ENCODE measurements around the gene NTNG1.

The NTNG1 gene

DNA sequence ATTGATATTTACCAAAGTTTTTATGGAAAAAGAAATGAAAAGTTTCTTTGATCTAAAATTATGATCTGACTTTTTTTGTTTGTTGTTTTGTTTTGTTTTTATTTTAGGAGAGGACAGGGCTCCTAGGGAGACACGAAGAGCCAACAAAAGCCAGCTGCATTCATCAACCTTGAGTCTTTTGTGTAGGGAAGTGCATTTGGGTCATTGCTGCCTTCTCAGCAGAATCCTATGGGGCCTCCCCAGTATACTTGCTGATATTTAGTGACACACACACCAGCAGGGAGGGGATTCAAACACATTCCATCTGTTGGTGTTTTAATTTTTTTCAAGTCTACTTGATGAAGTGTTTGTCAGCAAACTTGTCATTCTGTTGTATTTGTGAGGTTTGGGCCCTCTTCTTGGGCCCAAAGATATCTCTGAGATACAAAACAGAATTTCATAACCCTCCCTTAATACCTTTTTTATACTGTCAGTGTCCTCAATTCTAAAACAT lies 203.5 kb downstream of the NTNG1 start:
- no peak for DNase-seq

DNA sequence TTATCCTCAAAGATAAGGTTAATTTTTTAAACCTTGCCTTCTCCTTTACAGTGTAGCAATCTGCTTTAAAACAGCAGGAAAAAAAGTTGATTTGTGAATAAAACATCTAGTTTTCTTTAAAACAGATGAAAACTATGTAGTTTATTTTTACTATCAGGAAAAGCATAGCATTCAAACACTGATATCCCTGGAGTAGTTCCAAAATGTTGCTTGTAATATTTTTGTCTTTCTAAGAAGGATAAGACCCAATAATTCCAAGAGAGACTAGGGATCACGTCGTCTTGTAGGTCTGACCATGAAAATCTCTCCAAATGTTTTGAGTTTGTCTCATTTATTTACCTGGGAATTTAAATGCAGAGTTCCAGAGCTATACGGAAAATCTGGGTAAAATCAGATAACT lies 204.0 kb downstream of the NTNG1 start:
- no peak for DNase-seq

DNA sequence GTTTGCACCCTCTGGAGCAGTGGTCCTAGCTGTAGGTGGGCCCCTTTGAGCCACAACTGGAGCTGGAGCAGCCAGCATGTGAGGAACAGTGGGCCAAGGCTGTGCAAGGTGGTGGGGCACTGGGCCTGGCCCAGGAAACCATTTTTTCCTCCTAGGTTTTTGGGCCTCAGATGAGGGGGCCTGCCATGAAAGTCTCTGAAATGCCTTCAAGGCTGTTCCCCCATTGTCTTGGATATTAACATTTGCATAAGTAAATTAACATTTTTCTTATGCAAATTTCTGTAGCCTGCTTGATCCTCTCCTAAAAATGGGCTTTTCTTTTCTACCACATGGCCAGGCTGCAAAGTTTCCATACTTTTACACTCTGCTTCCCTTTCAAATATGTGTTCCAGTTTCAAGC lies 212.0 kb downstream of the NTNG1 start:
- no peak for DNase-seq

DNA sequence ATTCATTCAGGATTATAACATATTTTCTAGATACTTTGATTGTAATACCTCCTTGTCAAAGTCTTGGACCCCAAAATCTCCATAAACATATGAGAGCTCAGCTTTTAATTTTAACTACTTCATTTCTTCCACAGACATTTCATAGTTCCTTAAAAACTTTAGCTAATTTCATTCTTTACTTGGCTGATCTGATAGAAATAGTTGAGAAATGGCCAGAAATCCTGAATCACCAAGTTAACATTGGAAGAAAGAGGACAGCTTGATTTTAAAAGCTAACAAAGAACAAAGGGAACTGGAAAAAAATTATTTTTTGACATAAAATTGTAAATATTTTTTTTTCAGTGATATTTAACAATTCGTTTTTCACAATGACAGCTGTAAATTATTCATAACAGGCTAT lies 216.5 kb downstream of the NTNG1 start:
- no peak for DNase-seq

DNA sequence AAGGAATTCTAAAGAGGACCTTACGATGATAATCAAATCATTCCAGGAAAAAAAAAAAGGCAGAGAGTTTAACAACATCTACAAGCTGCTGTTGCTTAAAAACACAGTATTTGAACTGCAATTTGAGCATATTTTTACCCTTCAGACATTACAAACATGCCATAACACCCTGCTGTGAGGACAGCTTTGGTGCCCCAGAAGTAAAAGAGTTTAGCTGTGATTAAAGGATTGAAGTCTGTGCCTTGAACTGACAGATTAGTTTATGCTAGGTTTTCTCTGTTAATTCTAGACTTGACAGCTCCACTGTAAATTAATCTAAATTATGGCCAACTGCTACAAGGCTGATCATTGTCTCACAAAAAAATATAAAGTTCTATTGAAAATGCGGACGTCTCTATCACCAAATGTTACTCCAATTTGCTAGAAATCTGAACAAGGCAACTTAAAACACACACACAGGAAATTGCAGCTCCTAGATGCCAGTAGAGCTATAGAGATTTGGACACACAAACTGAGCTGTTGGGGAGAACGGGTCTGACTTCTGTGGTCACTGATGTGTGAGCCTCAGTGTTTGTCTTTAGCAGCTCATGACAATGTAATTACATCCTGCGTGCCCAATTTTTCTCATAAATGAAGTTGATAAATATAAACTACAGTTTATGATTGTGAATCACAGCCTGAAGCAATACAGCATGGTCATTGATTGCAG lies 217.9 kb downstream of the NTNG1 start:
- DNase-seq: no peak

DNA sequence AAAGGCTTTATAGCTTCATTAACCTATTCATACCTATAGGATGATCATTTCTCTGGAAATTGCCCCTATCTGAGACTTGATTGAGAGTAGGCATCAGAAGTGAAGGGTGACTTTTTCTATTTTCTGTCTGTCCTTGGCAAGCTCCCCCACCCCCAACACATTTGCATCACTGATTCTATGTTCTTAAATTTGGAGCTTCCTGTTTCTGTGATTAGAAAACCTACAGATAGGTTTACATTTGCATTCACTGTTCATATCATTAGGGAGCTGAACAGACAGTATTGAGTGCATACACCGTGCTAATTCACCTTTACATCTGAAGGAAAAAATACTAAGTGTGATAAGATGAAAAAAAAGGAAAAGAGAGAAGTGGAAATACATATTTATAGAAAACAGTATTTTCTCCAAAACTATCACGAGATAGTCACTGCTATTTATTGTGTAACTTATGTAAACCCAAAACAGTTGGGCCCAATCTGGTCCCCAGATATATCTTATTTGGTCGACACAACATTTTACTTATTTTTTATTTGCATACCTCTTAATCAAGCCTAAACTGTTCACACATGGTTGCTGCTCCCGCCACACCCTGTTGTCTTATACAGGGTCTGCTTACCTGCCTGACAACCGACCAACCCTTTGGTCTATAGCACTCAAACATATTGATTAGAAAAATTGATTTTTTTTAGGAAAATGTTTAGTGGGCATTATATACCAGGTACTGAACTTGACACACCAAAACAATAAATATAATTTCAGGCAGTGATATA lies 218.8 kb downstream of the NTNG1 start:
- DNase-seq: no peak

DNA sequence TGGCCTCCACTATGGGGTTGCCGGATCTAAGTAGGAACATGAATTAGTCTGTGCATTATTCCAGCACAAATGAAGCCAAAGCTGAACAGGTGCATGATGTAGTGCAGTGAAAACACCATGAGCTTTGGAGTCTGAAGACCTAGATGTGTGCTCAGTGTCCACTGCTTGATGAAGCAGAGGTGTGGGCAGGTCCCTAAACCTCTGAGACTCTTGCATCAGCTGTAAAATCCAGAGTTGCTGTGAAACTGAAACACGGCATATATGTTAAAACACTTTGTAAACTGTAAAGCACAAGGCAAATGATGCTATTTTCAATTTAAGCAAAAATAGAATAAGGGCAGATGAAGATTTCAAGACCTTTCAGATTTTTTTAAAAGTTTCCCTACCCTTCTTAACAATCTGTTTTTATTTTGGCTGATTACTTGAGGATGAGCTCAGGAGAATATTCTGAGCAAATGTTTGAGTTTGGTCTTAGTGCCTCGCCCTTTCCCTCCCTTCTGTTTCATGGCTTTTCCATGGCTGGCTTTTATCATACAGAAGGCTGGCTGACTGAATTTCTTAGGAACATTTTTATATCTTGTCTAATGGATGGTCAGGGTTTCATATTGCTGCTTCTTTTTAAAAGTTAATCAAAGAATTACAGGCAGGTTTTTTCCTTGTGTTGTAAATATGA lies 221.8 kb downstream of the NTNG1 start:
- DNase-seq: no peak

DNA sequence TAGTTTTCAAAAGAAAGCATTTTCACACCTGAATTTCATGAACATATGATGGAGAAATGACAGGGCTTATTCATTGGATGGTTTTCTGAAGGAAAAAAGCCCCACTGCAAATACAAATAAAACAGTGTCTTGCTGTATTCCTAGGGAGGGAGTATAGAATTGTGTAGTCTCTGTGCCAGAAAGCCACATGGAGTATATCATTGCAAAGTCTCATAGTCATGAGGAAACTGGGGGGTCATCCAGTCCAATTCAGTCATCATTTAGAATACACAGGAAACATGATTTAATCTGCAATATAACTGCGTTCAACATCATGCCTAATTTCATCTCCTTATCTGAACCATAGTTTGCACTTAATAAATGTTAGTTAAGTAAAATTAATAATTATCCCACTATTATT lies 222.3 kb downstream of the NTNG1 start:
- no peak for DNase-seq

DNA sequence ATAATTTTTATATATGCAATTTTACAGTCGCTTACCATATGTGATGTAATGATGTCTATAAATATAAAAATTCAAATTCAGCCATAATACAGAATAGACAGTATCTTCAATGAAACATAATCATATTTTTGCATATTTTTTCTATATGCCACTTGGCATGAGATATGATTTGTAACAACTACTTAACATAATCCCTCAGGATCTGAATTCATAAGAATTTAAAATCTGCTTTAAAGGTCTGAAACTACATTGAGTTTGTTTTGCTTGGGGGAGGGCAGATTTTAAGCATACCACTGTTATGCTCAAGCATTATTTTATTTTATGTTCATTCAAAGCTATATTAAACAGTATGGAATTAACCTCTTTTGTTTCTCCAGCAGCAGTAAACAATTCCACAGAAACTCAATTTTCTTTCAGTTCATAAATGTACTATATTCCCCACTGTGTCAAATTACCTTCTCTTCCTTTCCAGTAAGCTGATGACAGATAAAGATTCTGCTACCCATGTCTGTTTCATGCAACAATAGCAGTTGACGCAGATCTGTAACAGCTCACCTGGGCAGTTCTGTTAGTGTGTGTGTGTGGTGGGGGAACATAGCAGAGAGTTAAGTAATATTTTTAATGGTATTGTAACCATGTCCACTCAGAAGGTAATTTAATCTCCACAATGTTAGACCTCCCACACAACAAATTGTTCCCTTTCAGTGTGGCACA lies 224.8 kb downstream of the NTNG1 start:
- DNase-seq: no peak

DNA sequence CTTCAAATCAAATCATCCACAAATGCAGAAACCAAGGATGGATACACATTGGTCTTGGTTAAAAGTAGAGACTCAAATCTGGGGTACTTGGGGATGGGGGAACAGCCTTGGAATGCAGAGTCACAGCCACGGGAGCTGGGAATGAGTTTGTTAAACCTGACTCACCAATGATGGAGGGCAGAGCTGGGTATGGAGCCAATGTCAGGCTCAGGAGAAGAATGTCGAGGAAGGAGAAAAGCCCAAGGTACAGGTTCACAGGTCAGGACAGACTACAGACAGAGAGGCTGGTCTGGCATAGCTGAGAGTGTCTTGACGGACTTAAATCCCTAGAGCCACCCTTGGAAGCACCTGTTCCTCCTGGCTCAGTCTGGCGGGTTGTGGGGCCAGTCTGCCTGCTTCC lies 237.6 kb downstream of the NTNG1 start:
- DNase-seq: no peak

DNA sequence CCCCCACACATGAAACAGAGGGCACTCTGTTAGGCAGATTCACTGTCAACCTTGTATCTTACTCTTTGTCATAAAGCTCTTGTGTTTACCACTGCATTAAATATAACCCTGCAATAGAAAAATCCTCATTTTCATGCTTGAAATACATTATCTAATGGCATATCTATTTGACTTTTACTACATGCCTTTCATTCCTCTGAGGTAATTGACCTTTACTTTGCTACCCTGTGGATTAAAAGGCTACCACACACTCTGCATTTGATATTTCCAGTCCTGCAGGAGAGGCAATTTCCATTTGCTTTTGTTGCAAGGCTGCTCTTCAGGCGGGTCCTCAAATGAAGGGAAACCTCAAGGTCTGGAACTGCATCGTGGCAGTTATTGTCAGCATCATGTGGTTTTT lies 238.0 kb downstream of the NTNG1 start:
- DNase-seq: no peak

DNA sequence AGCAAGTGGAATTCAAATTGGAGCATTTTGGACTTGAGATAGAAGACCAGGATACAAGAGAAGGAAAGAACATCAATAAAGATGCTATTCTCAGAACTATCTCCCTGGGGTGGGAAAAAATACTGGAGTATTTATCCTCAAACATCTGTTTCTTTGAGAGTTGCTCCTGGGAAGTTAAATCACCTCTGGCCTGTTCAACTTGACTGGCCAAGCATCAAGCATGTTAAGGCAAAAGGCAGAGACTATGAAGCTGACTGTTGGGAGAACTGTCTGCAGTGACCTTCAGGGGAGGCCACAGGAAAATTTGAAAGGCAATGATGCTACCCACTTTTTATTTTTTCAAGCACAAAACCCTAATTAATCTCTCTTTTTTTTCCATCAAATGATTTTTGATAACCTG lies 239.0 kb downstream of the NTNG1 start:
- DNase-seq: no peak

DNA sequence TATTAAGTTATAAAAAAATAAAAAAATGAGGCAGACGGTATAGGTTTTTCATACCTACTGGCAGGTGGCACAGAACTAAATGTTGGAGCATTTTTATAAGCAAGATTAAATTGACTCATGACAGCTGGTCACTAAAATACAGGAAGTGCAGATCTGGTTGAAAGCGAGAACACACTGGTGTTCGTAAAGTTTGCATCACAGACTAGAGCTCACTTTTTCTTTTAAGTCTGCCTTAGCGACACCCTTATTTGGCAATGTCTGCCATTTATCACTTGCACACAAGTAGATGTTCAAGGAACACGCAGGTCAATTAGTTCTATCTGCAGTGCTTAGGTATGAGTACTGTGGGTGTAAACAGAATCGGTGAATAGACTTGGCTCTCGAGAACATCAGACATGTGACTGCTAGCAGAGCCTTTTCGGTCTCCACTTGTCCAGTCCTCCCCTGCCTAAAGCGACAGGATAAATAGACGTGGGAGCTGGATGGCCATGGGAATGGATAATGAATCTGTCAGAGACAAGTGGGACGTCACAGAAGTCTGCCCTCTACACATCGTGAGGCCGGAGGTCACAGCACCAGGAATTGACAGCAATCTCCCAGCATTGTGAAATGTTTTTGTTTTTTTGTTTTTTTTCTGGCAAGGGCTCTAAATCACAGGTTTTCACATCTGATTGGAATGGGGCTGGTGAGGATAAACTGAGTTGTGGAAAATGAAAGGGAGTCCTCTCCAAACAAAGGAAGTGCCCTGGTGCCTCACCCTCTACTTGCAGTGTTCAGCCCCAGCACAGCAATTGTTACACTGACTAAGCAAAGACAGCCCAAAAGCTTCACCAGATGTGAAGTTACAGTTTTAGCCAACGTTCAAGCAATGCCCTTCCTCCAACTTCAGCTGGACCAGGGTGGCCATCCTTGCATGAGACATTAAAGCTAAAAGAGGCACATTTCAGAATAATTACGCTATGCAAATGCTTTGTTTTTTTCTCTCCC lies 248.9 kb downstream of the NTNG1 start:
- DNase-seq: no peak

DNA sequence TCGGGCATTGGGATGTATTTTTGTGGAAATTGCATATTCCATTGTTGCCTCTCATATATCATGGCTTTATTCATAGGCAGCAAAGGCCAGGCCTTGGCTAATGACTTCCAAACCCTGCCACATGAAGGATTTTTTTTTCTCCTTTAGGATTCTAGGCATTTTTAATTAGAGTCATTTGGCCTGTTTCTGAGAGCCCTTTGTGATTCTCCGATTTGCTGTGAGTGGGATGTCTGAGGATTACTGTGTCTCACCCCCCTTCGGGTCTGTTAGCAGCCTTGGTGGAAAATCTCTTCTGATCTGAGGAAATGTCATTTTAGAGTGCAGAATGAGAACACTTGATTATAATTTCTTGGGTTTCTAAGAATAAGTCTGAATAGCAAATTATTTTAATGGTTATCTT lies 253.5 kb downstream of the NTNG1 start:
- DNase-seq: no peak

DNA sequence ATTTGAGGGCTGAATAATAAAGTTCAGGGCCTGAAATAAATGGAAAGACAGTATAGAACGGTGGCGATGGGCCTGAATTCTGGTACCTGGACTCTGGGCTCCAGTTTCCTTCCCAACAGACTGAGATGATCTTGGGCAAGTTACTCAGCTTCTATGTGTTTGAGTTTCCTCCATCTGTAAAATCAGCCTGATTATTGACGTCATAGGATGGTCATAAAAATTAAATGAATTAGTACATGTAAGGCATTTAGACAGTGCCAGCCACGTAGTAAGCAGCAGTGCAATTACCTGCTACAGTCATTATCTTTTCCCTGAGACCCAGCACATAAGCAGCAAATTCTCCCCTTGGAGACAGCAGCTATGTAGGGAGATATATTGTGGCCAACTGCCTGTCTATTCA lies 260.9 kb downstream of the NTNG1 start:
- no peak for DNase-seq

DNA sequence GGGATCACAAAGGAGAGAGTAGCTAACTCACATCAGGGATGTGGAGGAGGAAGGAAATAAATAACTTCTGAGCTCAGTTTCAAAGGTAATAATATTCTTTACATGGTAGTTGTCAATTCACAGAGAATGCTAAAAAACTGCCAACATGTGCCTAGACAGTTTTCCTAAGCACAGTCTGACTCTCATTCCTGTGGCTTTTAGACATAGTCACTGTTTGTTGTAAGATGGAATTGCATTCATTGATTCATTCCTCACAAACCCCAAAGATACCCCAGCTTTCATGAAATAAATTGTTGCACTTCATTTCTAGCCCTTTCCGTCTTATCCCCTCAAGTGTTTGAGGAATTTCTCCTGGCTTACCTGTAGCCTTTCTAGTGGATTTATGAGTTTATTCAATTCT lies 263.9 kb downstream of the NTNG1 start:
- no peak for DNase-seq

DNA sequence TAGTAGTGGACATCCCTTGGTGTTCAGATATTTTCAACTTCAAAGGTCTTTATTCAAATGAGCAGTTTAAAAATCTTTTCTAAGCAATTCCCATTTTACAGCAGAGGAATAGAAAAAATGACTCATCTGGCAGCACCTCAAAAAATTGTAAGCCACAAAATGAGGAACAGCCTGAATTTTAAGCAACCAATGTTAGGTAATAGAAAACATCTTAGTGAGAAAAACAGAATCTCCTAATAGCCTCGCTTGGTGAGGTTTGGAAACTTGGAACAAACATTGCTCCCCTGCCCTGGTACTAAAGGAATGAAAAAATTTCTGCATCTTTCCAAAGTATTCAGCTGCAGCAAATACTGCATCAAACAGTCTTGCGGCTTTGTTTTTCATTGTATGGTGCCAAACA lies 264.4 kb downstream of the NTNG1 start:
- peak; percentile 44 to 54 for DNase-seq

DNA sequence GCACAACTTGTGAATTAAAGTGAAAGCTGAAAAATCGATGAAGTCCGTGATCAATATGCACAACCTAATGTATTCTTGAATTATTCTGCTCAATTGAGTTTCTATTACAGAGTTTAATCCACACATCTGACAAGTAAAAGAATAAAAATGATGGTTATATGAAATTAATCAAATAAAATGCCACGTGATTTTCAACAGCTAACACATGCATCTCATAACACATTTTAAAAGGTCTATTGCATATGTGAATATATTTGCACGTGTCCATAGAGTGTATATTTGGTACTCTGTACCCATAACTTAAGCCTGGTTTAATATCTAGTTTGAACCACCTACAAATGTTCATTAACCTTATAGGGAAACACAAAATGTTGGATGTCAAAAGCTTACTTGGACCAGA lies 266.2 kb downstream of the NTNG1 start:
- no peak for DNase-seq

DNA sequence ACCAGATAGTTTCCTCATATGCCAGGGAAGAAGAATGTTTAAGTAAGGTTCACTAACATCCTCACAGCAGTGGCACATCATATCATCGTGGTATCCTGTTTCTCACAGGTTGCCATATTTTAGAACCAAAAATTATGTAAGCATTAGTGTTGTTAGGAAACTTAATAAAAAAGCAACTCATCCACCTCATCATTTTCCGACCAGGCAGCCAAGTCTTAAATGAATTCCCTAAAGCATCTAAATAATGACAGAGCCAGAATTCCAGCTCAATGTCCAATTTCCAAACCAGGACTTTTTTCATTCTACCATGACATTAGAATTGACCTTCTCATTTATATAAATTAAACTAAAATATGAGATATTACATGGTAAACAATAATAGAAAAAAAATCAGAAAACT lies 272.7 kb downstream of the NTNG1 start:
- no peak for DNase-seq

DNA sequence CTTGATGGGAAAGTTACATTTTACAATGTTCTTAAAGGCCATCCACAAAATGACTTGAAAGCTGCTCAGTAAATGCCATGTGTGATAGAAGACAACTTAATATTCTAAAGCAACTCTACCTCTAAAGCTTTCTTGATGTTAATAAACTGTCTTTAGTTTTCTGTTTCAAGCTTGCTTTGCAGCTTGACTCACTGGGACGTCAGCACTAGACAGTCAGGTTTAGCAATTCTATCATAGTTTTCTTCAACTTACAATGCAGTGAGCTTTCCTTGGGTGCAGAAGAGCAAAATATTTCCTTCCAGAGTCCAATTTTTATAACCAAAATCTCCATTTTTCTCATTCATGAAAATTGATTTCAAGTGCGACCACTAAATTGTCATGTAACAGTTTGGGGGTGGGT lies 273.1 kb downstream of the NTNG1 start:
- no peak for DNase-seq

DNA sequence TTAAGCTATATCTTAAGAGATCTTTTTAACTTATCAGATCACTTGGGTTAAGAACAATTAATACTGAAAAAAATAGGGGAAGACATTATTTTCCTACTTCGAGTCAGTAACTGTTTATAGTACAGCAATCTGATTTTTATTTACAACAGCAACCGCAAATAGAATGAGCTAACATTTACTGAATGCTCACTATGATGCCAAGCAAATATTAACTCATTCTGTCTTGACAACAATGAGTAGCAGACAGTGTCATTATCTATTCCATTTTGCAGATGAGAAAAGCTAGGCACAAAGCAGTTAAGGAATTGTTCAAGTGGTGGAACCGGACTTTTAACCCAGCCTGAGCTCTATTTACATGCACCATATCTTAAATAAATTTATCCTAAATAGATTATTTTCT lies 273.7 kb downstream of the NTNG1 start:
- DNase-seq: no peak

DNA sequence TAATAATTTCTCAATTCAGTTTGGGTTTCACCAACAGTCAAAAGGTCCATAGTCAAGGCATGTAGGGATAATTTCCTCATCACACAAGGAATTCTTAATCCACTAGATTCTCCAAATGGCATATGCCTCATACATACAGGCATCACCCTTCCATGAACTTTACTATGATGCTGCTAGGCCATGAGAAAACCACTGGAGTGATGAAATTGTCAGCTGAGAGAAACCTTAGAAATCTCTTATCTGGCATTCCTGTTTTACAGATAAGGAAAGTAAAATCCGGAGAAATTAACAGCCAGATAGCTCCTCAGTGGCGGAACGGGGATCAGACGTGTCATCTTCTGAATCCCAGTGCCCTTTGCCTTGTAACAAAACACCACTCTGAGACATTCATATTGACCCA lies 274.4 kb downstream of the NTNG1 start:
- no peak for DNase-seq
